HCT116 (cell line): Measurements from ENCODE around the gene SLC6A18. TPM values are rescaled to one million over a fixed set of nuclear protein-coding genes. Genes with fewer than 3 reads are reported as not detected.

ENCODE experiments used
- ATAC-seq: fragments of 200-7000 bp; cut with Tn5 transposase; 2 replicates; pipeline ENCODE4 v1.9.1; 2020; ENCODE audit warnings: mild to moderate bottlenecking, moderate library complexity
- BruUV-seq: library from RNA; stranded (reverse); fragments of 400-500 nt; replicated peaks from 2 replicates; lab custom pipeline; 2021; lab: Mats Ljungman, UMichigan
- CTCF ChIA-PET: fragments of 300-600 bp; sonication (Branson Sonifier 250); formaldehyde crosslinking; loops from one replicate; lab custom pipeline; 2021; ENCODE audit warnings: antibody characterized with exemption; lab: Charles Lee
- POLR2A ChIA-PET: fragments of 300-600, 350-600 bp; sonication (Branson Sonifier 250); formaldehyde crosslinking; loops from one replicate; lab custom pipeline; 2021; ENCODE audit warnings: antibody characterized with exemption; lab: Charles Lee
- RAD21 ChIA-PET, 2 experiments: fragments of 300-600 bp; sonication (Branson Sonifier 250); formaldehyde crosslinking; loops; one replicate each; lab custom pipeline; 2023; ENCODE audit warnings: low total read pairs in 2 of 2; ENCODE audit not compliant: uncharacterized antibody in 2 of 2, unreplicated experiment in 2 of 2, low non-redundant PET in 1 of 2; lab: Charles Lee
- DNase-seq: peaks from one replicate; pipeline ENCODE4 v3.0.0-alpha.2; 2010; ENCODE audit warnings: low read depth, low spot score
- H2AFZ ChIP-seq: fragments of 200-600 bp; shearing (Covaris generic), sonication (generic); 2 replicates; pipeline ENCODE4 v1.6.1; 2017; ENCODE audit warnings: low read depth, mixed run types, mixed read lengths, antibody characterized with exemption, low read length; ENCODE audit not compliant: poor library complexity, severe bottlenecking
- H3K27ac ChIP-seq: 2 replicates; pipeline ENCODE4 v1.5.1; 2012; ENCODE audit warnings: low read depth, low read length
- H3K27me3 ChIP-seq: fragments of 200-600 bp; sonication (generic); 2 replicates; pipeline ENCODE4 v1.6.1; 2016; ENCODE audit warnings: mixed run types, low read length, mixed read lengths; ENCODE audit not compliant: insufficient read depth
- H3K36me3 ChIP-seq, 2 experiments: fragments of 200-500 bp in 1 of 2; fragments of 200-600 bp in 1 of 2; sonication (Bioruptor generic) in 1 of 2; sonication (generic) in 1 of 2; 2 replicates each; pipeline versions ENCODE4 v1.5.1 to v1.6.1; 2014 to 2016; ENCODE audit warnings: low read length in 2 of 2, inconsistent platforms in 1 of 2, mixed read lengths in 1 of 2, mixed run types in 1 of 2; ENCODE audit not compliant: insufficient read depth in 2 of 2, control insufficient read depth in 1 of 2
- H3K4me1 ChIP-seq, 2 experiments: fragments of 200-600 bp in 1 of 2; sonication (generic) in 1 of 2; 2 replicates each; pipeline versions ENCODE4 v1.5.1 to v1.6.1; 2012 to 2017; ENCODE audit warnings: low read length in 2 of 2, inconsistent platforms in 1 of 2, mild to moderate bottlenecking in 1 of 2, mixed read lengths in 1 of 2, mixed run types in 1 of 2, moderate library complexity in 1 of 2; ENCODE audit not compliant: insufficient read depth in 2 of 2, control insufficient read depth in 1 of 2
- H3K4me2 ChIP-seq: fragments of 200-600 bp; sonication (generic); 2 replicates; pipeline ENCODE4 v1.6.1; 2017; ENCODE audit warnings: mixed run types, low read length, mixed read lengths
- H3K4me3 ChIP-seq, 2 experiments: fragments of 200-600 bp in 1 of 2; sonication (generic) in 1 of 2; replicated peaks in 1 of 2; 2 replicates each; pipeline ENCODE4 v1.5.1; 2011 to 2016; ENCODE audit warnings: low read length in 2 of 2, control low read depth in 1 of 2, low read depth in 1 of 2, mild to moderate bottlenecking in 1 of 2, mixed read lengths in 1 of 2, mixed run types in 1 of 2
- H3K79me2 ChIP-seq: fragments of 200-600 bp; sonication (generic); 2 replicates; pipeline ENCODE4 v1.6.1; 2017; ENCODE audit warnings: mild to moderate bottlenecking, mixed run types, low read length, moderate library complexity, mixed read lengths; ENCODE audit not compliant: insufficient read depth
- H3K9ac ChIP-seq: fragments of 200-600 bp; sonication (generic); 2 replicates; pipeline ENCODE4 v1.6.1; 2016; ENCODE audit warnings: low read length, mixed read lengths
- H3K9me2 ChIP-seq: fragments of 200-600 bp; sonication (generic), shearing (Covaris generic); 2 replicates; pipeline ENCODE4 v1.6.1; 2017; ENCODE audit warnings: mixed run types, mild to moderate bottlenecking, moderate library complexity; ENCODE audit not compliant: insufficient read depth
- H3K9me3 ChIP-seq, 2 experiments: fragments of 200-500 bp in 1 of 2; fragments of 200-600 bp in 1 of 2; sonication (Bioruptor generic) in 1 of 2; sonication (generic) in 1 of 2; 2 replicates each; pipeline ENCODE4 v1.6.1; 2014 to 2017; ENCODE audit warnings: low read length in 2 of 2, mixed read lengths in 2 of 2, inconsistent platforms in 1 of 2, low read depth in 1 of 2, mild to moderate bottlenecking in 1 of 2, mixed run types in 1 of 2, moderate library complexity in 1 of 2; ENCODE audit not compliant: control insufficient read depth in 1 of 2, insufficient read depth in 1 of 2
- H4K20me1 ChIP-seq: fragments of 200-600 bp; sonication (generic), shearing (Covaris generic); 2 replicates; pipeline ENCODE4 v1.6.1; 2017; ENCODE audit warnings: mixed run types, mild to moderate bottlenecking, moderate library complexity; ENCODE audit not compliant: insufficient read depth
- ATF3 ChIP-seq: IDR thresholded peaks from 2 replicates; pipeline ENCODE4 v1.6.1; 2012
- CTCF ChIP-seq, 3 experiments: fragments of 200-600 bp in 1 of 3; sonication (generic) in 1 of 3; IDR thresholded peaks in 2 of 3; conservative IDR thresholded peaks in 1 of 3; 2 replicates each; pipeline ENCODE4 v1.5.1; 2012 to 2017; ENCODE audit warnings: low read depth in 2 of 3, low read length in 2 of 3, antibody characterized with exemption in 1 of 3, borderline replicate concordance in 1 of 3, control low read depth in 1 of 3, mild to moderate bottlenecking in 1 of 3, mixed read lengths in 1 of 3, mixed run types in 1 of 3, moderate library complexity in 1 of 3; ENCODE audit not compliant: insufficient read depth in 1 of 3
- EGR1 ChIP-seq: IDR thresholded peaks from 2 replicates; pipeline ENCODE4 v1.6.1; 2012; ENCODE audit warnings: low read depth
- ELF1 ChIP-seq: IDR thresholded peaks from 2 replicates; pipeline ENCODE4 v1.6.1; 2012; ENCODE audit warnings: low read depth, borderline replicate concordance
- POLR2A ChIP-seq: IDR thresholded peaks from 2 replicates; pipeline ENCODE4 v1.7.0; 2011; ENCODE audit warnings: borderline replicate concordance; ENCODE audit not compliant: insufficient read depth, insufficient read length; ENCODE audit errors: extremely low read depth
- SIN3A ChIP-seq: IDR thresholded peaks from 2 replicates; pipeline ENCODE4 v1.6.1; 2012; ENCODE audit warnings: low read depth
- SP1 ChIP-seq: IDR thresholded peaks from 2 replicates; pipeline ENCODE4 v1.6.1; 2012; ENCODE audit warnings: low read depth
- SRF ChIP-seq: IDR thresholded peaks from 2 replicates; pipeline ENCODE4 v1.6.1; 2012; ENCODE audit warnings: low read depth
- ZFX ChIP-seq: fragments of 450-650 bp; IDR thresholded peaks from 2 replicates; pipeline ENCODE4 v1.6.1; 2017
- intact Hi-C: fragments of 100-400 bp; cut with micrococcal nuclease; formaldehyde crosslinking; loops from 2 replicates; pipeline ENCODE4 v1.10.0; 2022
- total RNA-seq: library from RNA; stranded (reverse); gene quantifications from one replicate; pipeline ENCODE4 v1.2.1, GENCODE V29; 2021; ENCODE audit not compliant: unreplicated experiment
- TF ChIP-seq, protein P1 (sequence below): IDR thresholded peaks from 2 replicates; pipeline ENCODE4 v1.6.1; 2012
- TF ChIP-seq, protein P2 (sequence below): IDR thresholded peaks from 2 replicates; pipeline ENCODE4 v1.6.1; 2011; ENCODE audit warnings: mild to moderate bottlenecking, low read length, moderate library complexity; ENCODE audit not compliant: insufficient replicate concordance; ENCODE audit errors: extremely low read depth

SLC6A18 gene
- total RNA-seq, 1 experiment from 2014 or later, result not detected

- no peak for TF ChIP-seq SIN3A
- no peak for TF ChIP-seq EGR1
- TF ChIP-seq ELF1, result no peak
- TF ChIP-seq CTCF (IDR thresholded peaks at IDR 0.05 in 2 of 3, conservative IDR thresholded peaks at IDR 0.05 in 1 of 3; ENCODE audit: borderline replicate concordance in 1 of 3, insufficient read depth in 1 of 3, low read depth in 2 of 3, low read length in 2 of 3), result no peak
- TF ChIP-seq ZFX, result no peak
- TF ChIP-seq SP1, result no peak
- TF ChIP-seq POLR2A, result no peak
- TF ChIP-seq SRF, result no peak
- TF ChIP-seq, protein P1, sequence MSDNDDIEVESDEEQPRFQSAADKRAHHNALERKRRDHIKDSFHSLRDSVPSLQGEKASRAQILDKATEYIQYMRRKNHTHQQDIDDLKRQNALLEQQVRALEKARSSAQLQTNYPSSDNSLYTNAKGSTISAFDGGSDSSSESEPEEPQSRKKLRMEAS, result no peak
- Histone ChIP-seq H3K9ac (no peak overlapping the region), H3K27ac (no peak overlapping the region), H3K9me3 (no peaks in the 10 kb centered on the region), H3K4me3 (no peak overlapping the region), H3K4me2 (no peak overlapping the region), H3K36me3 (no peaks in the 10 kb centered on the region), H3K4me1 (no peaks in the 10 kb centered on the region), H4K20me1 (no peaks in the 10 kb centered on the region), H3K79me2 (no peaks in the 10 kb centered on the region), H3K9me2 (no peaks in the 10 kb centered on the region), H3K27me3 (no peaks in the 10 kb centered on the region), H2AFZ (no peak overlapping the region)
- no peak for ATAC-seq
- BruUV-seq, result no TSS peak
- DNase-seq, result no peak
- ChIA-PET POLR2A (no interaction called here), CTCF (no interaction called here), RAD21 (no interaction called here)
- intact Hi-C loops, result no loop called here
These were observed 36.5 kb downstream of the SLC6A18 start for GRCh38 chr5:1261643-1262042.

DNA sequence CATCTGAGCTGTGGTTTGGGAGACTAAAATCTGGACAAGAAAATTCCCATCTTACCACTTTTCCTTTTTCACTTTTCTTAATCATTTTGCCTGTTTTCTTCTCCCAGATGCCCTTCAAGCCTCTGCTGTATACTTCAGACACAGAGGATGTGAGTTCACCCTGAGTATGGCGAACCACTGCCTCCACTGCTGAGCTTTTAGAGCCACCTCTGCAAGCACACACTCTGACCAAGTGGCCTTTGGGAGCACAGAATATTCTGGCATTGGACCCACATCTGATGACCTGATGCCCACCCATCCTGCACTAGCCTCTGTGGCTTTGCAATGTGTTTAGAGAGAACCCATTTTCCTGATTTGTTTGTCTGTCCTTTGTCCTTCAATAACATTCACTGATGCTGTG is 37.2 kb downstream of the SLC6A18 start:
- POLR2A ChIA-PET, result no interaction called here
- DNase-seq (no peak), ATAC-seq (no peak)
- CTCF ChIA-PET, result no interaction called here
- Histone ChIP-seq H3K79me2 (no peaks in the 10 kb centered on the region), H3K27ac (no peak overlapping the region), H3K36me3 (no peaks in the 10 kb centered on the region), H3K9me2 (no peaks in the 10 kb centered on the region), H3K9me3 (no peaks in the 10 kb centered on the region), H2AFZ (no peak overlapping the region), H4K20me1 (no peaks in the 10 kb centered on the region), H3K4me2 (no peak overlapping the region), H3K4me3 (no peak overlapping the region), H3K9ac (no peak overlapping the region), H3K27me3 (no peaks in the 10 kb centered on the region), H3K4me1 (no peaks in the 10 kb centered on the region)
- BruUV-seq, result no TSS peak
- RAD21 ChIA-PET, result no interaction called here
- TF ChIP-seq CTCF (IDR thresholded peaks at IDR 0.05 in 2 of 3, conservative IDR thresholded peaks at IDR 0.05 in 1 of 3; ENCODE audit: borderline replicate concordance in 1 of 3, insufficient read depth in 1 of 3, low read depth in 2 of 3, low read length in 2 of 3) (no peak), ELF1 (no peak), ATF3 (no peak)
- TF ChIP-seq, protein P2, sequence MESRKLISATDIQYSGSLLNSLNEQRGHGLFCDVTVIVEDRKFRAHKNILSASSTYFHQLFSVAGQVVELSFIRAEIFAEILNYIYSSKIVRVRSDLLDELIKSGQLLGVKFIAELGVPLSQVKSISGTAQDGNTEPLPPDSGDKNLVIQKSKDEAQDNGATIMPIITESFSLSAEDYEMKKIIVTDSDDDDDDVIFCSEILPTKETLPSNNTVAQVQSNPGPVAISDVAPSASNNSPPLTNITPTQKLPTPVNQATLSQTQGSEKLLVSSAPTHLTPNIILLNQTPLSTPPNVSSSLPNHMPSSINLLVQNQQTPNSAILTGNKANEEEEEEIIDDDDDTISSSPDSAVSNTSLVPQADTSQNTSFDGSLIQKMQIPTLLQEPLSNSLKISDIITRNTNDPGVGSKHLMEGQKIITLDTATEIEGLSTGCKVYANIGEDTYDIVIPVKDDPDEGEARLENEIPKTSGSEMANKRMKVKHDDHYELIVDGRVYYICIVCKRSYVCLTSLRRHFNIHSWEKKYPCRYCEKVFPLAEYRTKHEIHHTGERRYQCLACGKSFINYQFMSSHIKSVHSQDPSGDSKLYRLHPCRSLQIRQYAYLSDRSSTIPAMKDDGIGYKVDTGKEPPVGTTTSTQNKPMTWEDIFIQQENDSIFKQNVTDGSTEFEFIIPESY, result no peak
- TF ChIP-seq, protein P1, result no peak
- intact Hi-C loops, result no loop called here
